ENCODE data around the gene BNC2.

BNC2 gene

GRCh38 chr9:16434526-16434925 is 435.9 kb downstream of the BNC2 start:
- no peak for DNase-seq

- DNase-seq, result no peak
Measured at GRCh38 chr9:16433494-16433893, 437.0 kb downstream of the BNC2 start.

GRCh38 chr9:16431666-16432392 is 438.6 kb downstream of the BNC2 start:
- DNase-seq, result no peak

- no peak for DNase-seq
Measured at GRCh38 chr9:16429671-16430070, 440.8 kb downstream of the BNC2 start.

GRCh38 chr9:16427873-16428427 is 442.5 kb downstream of the BNC2 start:
- DNase-seq, result no peak

GRCh38 chr9:16426716-16427115 is 443.8 kb downstream of the BNC2 start:
- no peak for DNase-seq

- no peak for DNase-seq
Measured at GRCh38 chr9:16425562-16426231, 444.8 kb downstream of the BNC2 start.

- no peak for DNase-seq
Measured at GRCh38 chr9:16422114-16422513, 448.4 kb downstream of the BNC2 start.

- DNase-seq, result no peak
Measured at GRCh38 chr9:16421532-16421931, 448.9 kb downstream of the BNC2 start.

- no peak for DNase-seq
Measured at GRCh38 chr9:16419124-16419523, 451.3 kb downstream of the BNC2 start.

GRCh38 chr9:16418721-16419120 is 451.7 kb downstream of the BNC2 start:
- no peak for DNase-seq

GRCh38 chr9:16417749-16418148 is 452.7 kb downstream of the BNC2 start:
- DNase-seq, result no peak

GRCh38 chr9:16417161-16417560 is 453.3 kb downstream of the BNC2 start:
- DNase-seq, result no peak

- DNase-seq, result no peak
Measured at GRCh38 chr9:16414451-16414850, 456.0 kb downstream of the BNC2 start.

- DNase-seq, result no peak
Measured at GRCh38 chr9:16413509-16414016, 456.9 kb downstream of the BNC2 start.

GRCh38 chr9:16412740-16413139 is 457.7 kb downstream of the BNC2 start:
- no peak for DNase-seq

- DNase-seq, result no peak
Measured at GRCh38 chr9:16411311-16411710, 459.2 kb downstream of the BNC2 start.

- no peak for DNase-seq
Measured at GRCh38 chr9:16410601-16411280, 459.7 kb downstream of the BNC2 start.

GRCh38 chr9:16407617-16408016 is 462.9 kb downstream of the BNC2 start:
- DNase-seq, result no peak

GRCh38 chr9:16406526-16407225 is 463.8 kb downstream of the BNC2 start:
- DNase-seq, result no peak

GRCh38 chr9:16405421-16405820 is 465.0 kb downstream of the BNC2 start:
- DNase-seq, result no peak

- DNase-seq, result no peak
Measured at GRCh38 chr9:16401701-16402100, 468.8 kb downstream of the BNC2 start.

GRCh38 chr9:16398691-16399090 is 471.8 kb downstream of the BNC2 start:
- DNase-seq, result no peak

Data from stimulated activated naive CD4-positive, alpha-beta T cell (primary cell).